ENCODE measurements around the gene SYCP2. TPM values are rescaled to one million over a fixed set of nuclear protein-coding genes. Genes with fewer than 3 reads are reported as not detected.

Gene SYCP2
- total and polyA plus RNA-seq, 2 of the 8 experiments (the other 6 are each of a cell fraction or from before 2014, with no cell fraction given), result 0.02 to 0.50 TPM

- TF ChIP-seq CHD7 (IDR thresholded peaks at IDR 0.05; ENCODE audit: insufficient replicate concordance, low read length) (no peak), MAFK (IDR thresholded peaks at IDR 0.05; ENCODE audit: low read depth, low read length) (no peak), YY1 (IDR thresholded peaks at IDR 0.05; ENCODE audit: low read depth, low read length) (no peak), TAF1 (IDR thresholded peaks at IDR 0.05; ENCODE audit: low read depth, low read length) (no peak), SIN3A (conservative IDR thresholded peaks at IDR 0.05 in 1 of 2, IDR thresholded peaks at IDR 0.05 in 1 of 2; ENCODE audit: low read depth in 1 of 2, low read length in 2 of 2) (no peak), ZNF274 (IDR thresholded peaks at IDR 0.05; ENCODE audit: borderline replicate concordance, extremely low read depth, low read length) (no peak)
Measured at GRCh38 chr20:59821201-59821600, 112.2 kb downstream of the SYCP2 start (continued).

Data from H1 (cell line).